GM19455 (cell line): ENCODE results near the gene NELFCD.
"Not testable (repeated sequence)": the region's sequence is repeated elsewhere in the genome, so short reads cannot be mapped to it uniquely, and the experiment has no call there.

ENCODE experiments used
- ATAC-seq: cut with Tn5 transposase; IDR thresholded peaks from one replicate; pipeline ENCODE4 v1.9.1; 2021; ENCODE audit not compliant: unreplicated experiment

NELFCD gene

DNA sequence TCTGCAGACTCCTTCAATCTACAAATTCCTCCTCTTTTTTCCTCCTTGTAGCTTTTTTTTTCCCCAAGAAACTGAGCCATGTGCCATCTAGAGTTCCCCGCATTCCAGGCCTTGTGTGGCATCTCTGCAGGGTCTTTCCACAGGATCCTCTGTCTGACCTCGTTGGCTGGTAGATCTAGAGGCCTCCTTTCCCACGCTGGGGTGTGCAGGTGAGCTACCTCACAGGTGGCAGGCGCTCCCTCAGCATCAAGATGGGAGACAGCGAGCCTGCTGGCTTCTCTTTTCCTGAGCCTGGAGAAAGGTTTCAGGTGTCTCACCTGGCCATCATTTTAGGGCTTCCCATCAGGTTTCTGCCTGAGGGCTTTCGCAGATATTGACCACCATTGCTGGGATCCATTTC, 9.6 kb upstream of the NELFCD start:
- ATAC-seq, result no peak

DNA sequence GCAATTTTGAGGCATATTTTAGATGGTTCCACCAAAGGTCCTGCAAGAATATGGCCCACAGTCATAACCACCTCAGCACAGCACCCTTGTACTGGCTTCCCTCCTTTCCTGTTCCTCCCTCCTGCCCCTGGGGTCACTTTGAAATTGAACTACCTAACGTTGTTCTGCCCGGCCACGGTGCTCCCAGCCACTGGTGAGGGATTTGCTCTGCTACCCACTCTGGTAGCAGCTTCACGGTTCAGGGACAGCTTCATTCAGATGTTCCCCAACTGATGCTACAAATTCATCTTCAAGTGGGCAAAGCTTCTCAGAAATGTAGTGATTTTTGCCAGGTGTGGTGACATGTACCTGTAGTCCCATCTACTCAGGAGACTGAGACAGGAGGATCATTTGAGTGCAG, 7.9 kb upstream of the NELFCD start:
- ATAC-seq, result no peak

DNA sequence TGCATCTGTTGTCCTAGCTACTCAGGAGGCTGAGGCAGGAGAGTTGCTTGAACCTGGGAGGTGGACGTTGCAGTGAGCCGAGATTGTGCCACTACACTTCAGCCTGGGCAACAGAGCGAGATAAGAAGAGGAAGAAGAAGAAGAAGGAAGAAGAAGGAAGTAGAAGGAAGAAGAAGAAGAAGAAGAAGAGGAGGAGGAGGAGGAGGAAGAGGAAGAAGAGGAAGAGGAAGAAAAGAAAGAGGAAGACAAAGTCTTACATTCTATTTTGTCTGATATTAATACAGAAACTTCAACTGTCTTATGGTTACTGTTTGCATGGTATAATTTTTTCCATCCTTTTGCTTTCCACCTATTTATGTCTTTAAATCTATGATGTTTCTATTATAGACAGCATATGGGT, 7.2 kb upstream of the NELFCD start:
- ATAC-seq, result no peak

DNA sequence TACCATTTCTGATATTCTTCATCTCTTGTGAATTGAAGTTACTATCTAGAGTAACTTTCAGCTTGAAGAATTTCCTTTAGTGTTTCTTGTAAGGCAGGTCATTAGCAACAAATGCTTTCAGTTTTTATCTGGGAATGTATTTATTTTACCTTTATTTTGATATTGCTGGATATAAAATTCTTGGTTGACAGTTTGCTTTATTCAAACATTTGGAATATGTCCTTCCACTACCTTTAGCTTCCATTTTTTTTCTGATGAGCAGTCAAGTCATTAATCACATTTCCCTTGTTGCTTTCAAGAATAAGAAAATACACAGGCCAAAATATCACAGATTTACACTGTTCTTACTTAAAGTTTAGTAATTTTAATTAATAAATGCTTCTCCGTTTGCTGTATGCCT, 5.7 kb upstream of the NELFCD start:
- no peak for ATAC-seq

DNA sequence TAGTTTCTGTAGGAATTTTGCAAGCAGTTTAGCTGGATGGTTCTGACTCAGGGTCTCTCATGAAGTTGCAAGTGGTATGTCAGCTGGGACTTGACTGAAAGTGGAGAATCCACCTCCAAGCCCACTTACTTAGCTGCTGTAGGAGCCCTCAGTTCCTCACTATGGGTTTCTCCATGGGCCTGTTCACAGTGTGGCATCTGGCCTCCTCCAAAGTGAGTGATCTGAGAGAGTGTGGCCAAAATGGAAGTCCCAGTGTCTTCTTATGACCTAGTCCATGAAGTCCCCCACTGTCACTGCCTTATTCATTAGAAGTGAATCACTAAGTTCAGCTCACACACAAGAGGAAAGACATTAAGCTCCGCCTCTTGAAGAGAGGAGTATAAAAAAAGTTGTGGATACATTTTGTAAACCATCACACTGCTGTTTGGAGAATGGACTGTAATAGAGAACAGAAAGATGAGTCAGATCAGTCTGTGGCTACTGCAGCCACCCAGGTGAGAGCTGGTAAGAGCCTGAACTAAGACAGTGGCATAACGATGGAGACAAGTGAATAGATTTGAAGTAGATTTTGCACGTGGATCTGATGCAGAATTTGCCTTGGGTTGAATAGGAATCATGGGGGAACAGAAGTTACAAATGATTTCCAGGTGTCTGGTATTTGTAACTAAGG, 4.9 kb upstream of the NELFCD start:
- no peak for ATAC-seq

DNA sequence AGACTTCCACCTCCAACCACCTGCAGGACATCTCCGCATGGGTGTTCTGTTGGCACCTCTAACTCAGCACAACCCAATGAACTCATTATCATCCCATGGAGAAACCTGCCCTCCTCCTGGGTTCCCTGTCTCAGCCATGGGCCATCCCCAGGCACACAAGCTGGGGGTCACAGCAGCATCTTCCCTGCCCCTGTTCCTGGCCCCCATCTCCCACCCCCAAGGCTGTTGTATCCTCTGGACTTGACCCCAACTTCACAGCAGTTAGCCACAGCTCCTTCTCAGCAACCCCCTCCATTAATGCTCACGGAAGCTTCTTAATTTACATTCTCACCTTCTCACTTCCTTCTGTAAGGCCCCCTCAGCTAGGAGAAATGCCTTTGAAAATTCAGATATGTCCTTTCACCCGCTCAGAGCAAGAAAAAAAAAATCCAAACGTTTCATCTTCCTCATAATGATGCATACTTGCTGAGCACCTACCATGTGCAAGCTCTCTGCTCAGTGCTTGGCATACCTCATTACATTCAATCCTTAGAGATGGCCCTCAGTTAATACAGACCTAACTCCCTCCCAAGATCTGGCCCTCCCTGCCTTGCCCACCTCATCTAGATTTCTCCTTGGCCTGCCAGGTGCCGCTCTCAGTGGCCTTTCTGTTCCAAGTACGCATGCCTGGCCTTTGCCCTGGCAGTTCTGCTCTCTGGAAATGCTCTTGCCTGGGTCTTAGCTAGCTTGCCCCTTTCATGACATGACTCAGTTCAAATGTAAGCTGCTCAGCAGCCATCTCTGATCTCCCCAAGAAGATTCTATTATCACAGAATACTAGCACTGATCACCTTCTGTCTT, 2.5 kb upstream of the NELFCD start:
- no peak for ATAC-seq

DNA sequence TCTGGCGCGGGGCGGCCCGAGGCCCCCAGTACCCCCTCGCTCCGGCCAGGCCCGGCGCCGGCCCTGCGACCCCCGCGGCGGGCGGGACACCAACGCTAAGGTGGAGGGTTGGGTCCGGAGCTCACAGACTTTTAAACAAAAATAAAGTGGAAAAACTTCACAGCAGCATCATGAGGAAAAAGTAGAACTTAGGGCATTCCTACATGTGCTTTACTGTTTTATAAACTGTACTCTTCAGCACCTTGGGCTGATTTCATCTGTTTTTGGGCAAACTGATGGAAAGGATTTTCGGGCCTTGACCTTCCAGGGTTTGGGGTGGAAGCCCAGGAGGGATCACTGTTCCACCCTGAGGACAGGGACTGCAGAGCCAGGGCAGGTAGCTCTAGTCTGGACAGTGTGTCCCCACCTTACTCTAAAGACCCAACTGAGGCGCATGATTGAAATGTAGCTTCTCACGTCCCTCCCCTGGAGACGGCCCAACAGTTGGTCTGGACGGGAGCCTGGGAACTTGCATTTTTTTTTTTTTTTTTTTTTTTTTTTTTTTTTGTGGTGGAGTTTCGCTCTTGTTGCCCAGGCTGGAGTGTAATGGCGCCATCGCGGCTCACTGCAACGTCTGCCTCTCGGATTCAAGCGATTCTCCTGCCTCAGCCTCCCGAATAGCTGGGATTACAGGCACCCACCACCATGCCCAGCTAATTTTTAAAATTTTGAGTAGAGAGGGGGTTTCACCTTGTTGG, 740 bp downstream of the NELFCD start:
- ATAC-seq, result peak; percentile 9

DNA sequence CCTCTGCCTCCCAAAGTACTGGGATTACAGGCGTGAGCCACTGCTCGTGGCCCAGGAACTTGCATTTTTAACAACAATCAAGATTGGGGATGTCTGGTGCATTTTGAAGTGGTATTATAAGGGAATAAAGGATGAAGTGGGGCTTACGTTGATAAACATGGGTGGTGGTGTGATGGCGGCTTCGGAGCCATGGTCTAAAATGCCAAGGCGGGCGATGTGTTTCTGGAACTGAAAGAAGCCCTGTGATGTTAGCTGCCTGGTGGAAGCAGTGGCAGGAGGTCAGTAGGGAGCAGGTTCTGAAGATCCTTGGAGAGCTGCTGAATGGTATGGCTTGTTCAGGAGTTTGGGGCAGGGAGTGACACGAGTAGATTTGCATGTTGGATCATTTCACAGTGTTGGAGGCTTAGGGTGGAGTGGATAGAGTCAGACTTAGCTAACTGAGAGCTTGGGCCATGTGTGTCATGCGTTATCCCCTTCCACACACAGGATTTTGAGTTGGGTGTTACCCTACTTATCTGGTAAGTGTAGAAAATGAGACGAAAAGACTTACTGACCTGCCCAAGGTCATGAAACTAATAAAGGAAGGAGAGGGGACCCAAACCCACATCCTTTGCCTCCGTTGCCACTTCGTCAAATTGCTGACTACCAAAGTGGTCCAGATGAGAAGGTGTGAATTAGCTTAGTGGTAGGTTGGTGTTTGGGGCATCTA, 1.5 kb downstream of the NELFCD start:
- ATAC-seq, result no peak

DNA sequence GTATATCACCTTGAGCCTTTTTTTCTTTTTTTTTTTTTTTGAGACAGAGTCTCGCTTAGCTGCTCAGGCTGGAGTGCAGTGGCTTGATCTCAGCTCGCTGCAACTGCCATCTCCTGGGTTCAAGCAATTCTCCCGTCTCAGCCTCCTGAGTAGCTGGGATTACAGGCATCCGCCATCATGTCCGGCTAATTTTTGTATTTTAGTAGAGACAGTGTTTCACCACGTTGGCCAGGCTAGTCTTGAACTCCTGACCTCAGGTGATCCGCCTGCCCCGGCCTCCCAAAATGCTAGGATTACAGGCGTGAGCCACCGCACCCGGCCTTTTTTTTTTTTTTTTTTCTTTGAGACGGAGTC, 2.0 kb downstream of the NELFCD start:
- not testable (repeated sequence) for ATAC-seq

DNA sequence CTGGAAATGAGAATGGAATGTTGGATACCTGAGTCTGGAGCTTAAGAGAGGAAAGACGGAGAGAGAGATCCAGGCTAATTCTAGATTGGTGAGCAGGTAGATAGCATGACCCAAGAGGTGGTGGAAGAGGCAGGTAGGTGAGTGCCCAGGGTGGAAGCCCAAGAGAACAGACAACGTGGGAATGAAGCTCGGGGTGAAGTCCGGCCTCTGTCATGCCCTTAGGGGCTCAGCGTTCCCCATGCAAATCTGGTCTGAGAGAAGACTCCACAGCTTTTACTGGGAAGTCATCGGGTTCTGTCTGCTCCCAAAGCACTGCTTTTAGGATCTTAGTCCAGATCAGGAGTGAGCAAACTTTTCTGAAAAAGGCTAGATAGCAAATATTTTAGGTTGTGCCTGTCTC, 3.6 kb downstream of the NELFCD start:
- ATAC-seq, result no peak

DNA sequence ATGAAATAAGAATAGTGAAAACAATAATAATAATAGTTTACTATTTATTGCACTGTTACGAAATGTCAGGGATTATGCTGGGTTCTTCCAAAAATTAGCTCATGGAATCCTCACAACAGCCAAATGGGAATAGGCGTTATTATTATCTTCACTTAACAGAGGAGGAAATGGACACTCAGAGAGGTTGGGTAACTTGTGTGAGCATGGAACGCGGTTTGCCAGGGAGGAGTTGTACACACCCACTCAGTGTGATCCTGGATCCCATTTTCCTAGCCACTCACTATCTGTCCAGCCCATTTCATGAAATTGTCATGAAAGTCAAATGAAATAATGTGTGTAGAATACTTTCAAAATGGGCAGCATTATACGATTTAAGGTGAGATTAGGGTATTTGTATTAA, 4.6 kb downstream of the NELFCD start:
- ATAC-seq, result no peak

DNA sequence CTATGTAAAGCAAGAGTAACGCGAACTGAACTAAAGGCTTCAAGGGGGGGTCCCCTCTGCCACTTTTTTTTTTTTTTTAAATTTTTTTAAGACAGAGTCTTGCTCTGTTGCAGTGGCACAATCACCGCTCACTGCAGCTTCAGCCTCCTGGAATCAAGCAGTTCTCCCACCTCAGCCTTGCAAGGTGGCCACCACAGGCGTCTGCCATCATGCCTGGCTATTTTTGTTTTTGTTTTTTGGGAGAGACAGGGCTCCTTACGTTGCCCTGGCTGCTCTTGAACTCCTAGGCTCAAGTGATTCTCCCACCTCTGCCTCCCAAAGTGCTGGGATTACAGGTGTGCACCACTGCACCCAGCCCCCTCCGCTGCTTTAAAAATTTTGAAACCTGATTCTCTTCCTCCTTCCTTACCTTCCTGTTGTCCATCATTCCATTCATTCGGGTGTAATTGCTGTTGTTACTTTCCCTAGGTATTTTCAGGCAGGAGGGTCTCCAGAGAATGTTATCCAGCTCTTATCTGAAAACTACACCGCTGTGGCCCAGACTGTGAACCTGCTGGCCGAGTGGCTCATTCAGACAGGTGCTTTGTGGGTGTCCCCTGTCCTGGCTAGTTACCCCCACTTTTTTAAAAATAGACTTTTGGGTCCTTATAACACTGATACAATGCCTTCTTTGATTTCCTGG, 5.4 kb downstream of the NELFCD start:
- ATAC-seq, result no peak

DNA sequence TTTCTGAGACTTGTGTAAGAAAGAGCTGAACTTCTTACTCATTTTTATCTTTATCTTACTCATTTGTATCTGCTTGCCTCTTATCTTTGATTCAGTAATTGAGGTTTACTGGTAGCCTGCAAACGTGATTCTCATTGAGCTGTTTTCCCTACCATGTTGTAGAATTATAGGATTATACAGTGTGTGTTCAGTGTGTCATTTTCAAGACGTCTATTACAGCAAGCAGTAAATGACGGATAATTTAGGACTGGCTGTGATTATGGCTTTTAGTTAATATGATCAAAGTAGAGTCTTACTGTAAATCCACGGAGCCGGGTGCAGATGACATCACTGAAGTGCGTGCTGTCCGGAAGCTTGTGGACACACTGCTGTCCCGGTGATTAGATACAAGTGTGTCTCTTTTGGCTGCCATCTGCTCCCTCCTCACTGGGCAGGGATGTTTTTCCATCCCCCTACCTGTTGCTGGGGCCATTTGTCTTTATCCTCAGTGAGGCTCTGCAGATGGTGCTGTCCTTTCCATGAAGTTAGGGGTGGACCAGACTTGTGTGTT, 6.0 kb downstream of the NELFCD start:
- no peak for ATAC-seq

DNA sequence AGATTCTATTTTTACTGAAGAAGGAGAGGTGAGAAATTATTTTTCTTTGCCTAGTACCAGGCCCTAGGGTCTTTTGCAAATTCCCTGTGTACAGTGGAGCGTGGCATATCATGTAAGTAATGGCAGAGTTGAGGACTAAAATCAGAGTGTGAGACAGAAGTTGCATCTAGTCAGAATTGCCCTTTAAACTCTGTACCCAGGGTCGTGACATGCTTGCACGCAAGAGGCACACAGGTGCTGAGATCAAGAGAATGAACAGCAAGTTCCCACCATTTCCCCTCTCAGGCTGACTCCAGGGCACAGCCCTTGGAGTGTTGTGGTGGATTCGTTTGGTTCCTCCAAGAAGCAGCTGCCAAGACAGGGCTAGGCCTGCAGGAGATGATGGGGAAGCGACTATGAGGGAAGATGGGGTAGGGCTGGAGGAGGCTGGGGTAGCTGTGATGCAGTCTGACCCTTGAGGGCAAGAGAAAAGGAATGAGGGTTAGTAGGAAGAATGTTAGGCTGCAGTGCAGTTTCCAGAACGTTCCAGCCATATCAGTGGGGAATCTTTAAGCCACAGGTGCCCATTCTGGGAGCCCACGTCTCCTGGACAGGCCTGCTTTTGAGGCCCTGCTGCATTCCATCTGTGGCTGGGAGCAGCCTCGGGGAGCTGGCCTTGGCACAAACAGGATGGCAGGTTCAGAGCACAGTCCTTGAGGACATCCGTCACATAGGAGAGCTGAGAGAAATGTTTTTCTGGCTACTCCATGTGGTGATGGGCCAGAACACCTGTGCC, 6.9 kb downstream of the NELFCD start:
- no peak for ATAC-seq

DNA sequence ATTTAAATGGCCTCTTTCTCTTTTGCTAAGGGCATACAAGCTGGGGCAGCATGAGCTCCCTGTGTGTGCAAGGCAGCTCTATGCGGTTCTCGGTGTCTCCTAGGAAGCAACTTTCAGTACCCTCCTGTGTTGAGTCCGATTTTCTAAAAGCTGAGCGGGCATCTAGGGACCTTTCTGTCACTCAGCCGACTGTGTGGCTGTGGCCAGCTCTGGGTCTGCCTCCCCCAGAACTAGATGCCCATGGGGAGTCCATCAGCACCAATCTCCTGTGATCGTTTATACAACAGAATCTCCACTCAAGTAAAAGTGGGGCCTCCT, 7.5 kb downstream of the NELFCD start:
- ATAC-seq, result no peak

DNA sequence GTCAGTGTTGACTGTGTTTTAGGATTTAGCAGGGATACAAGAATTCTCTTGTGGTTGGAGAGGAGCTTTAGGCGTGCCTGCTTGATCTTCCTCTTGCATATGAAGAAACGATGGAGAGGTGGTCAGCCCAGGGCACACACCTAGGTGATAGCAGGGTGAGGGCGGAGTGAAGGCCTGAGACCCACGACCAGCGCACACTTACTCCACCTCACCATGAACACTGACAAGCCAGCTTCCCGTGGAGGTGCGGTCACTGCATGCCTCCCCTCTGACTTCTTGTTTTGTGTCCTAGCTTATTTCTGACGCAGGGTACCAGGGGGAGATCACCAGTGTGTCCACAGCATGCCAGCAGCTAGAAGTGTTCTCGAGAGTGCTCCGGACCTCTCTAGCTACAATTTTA, 8.1 kb downstream of the NELFCD start:
- no peak for ATAC-seq

DNA sequence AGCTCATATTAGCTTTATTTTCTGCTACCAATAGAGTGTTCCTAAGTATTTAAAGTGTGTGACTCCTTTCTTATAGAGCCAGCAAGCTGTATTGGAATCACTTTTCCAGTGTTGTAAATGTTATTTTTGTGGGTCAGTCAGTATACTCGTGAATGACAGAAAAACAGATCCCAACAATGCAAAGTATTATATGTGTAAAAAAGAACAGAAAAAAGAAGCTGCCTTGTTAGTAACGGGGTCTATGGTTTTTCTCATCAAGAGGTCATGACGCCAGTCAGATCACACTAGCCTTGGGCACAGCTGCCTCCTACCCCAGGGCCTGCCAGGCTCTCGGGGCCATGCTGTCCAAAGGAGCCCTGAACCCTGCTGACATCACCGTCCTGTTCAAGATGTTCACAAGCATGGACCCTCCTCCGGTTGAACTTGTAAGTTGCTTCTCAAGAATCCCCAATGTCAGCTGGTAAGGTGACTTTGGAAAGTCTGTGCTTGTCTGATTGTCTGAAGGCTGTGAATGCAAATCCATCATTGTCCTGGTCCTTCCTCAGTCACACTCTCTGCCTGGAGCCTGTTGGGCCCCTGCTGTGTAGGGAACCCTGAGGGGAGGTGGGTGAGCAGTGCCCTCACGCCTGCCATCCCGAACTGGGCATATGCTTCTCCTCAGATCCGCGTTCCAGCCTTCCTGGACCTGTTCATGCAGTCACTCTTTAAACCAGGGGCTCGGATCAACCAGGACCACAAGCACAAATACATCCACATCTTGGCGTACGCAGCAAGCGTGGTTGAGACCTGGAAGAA, 9.8 kb downstream of the NELFCD start:
- no peak for ATAC-seq

DNA sequence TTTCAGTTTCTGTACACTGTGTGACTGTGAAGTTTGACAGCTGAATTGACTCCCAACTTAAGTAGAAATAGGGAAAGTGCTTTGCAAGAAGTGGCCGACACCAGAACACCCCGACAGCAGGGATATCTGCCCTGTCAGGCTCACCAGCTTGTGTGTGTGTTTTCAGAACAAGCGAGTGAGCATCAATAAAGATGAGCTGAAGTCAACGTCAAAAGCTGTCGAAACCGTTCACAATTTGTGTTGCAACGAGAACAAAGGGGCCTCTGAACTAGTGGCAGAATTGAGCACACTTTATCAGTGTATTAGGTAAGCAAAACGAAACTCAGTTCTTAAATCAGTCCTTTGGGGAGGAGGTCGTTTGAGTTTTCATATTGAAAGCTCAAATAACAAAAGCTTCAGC, 10.7 kb downstream of the NELFCD start:
- ATAC-seq, result no peak

DNA sequence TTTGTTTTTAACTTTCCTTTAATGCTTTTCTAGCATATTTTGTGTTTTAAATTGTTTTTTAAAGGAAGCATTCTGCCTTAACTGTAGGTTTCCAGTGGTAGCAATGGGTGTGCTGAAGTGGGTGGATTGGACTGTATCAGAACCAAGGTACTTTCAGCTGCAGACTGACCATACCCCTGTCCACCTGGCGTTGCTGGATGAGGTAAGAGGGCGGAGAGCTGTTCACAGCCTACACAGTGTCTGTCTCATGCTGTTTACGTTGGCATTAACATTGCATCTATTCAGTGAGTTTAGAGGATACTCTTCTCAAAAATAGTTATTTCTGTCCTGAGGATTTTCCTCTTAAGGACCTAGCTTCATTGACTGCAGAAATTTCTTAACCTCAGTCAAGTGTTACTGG, 11.9 kb downstream of the NELFCD start:
- ATAC-seq, result no peak
